ENCODE results near the gene SCUBE1.

DNA sequence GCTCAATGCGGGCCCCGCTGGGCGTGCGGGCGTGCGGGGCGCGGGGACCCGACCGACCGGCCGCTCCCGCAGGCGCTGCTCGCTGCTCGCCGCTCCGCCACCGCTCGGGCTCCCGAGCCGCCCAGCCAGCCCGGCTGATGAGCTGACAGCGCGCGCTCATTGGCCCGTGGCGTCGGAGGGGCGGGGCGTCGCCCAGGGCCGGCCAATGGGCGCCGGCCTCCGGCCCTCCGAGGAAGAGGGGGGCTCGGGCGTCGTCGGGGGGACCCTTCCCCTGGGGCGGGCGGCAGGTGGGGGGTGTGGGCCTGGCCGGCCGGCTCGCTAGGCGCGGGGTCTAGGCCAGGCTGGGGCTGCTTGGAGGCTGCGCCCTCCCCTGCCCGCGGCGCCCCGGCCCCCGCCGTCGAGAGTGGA, at the start of gene SCUBE1:
- TF ChIP-seq POLR2AphosphoS5 (IDR thresholded peaks at IDR 0.05; ENCODE audit: low read depth, low read length) (no peak), RCOR1 (IDR thresholded peaks at IDR 0.05; ENCODE audit: low read length) (no peak), TAF1 (IDR thresholded peaks at IDR 0.05; ENCODE audit: borderline replicate concordance, low read depth, low read length) (no peak), FOXJ3 (CRISPR knock-in tag; IDR thresholded peaks at IDR 0.05) (no peak), NRF1 (IDR thresholded peaks at IDR 0.05; ENCODE audit: low read depth, low read length) (no peak), YY1 (IDR thresholded peaks at IDR 0.05; ENCODE audit: low read depth) (no peak), RFX5 (IDR thresholded peaks at IDR 0.05; ENCODE audit: low read length) (no peak), FOSL2 (IDR thresholded peaks at IDR 0.05; ENCODE audit: borderline replicate concordance, low read depth) (no peak), MXI1 (IDR thresholded peaks at IDR 0.05; ENCODE audit: low read depth, low read length) (no peak)
- TF ChIP-seq, protein P1, sequence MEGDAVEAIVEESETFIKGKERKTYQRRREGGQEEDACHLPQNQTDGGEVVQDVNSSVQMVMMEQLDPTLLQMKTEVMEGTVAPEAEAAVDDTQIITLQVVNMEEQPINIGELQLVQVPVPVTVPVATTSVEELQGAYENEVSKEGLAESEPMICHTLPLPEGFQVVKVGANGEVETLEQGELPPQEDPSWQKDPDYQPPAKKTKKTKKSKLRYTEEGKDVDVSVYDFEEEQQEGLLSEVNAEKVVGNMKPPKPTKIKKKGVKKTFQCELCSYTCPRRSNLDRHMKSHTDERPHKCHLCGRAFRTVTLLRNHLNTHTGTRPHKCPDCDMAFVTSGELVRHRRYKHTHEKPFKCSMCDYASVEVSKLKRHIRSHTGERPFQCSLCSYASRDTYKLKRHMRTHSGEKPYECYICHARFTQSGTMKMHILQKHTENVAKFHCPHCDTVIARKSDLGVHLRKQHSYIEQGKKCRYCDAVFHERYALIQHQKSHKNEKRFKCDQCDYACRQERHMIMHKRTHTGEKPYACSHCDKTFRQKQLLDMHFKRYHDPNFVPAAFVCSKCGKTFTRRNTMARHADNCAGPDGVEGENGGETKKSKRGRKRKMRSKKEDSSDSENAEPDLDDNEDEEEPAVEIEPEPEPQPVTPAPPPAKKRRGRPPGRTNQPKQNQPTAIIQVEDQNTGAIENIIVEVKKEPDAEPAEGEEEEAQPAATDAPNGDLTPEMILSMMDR (IDR thresholded peaks at IDR 0.05), result no peak
- TF ChIP-seq, protein P2, sequence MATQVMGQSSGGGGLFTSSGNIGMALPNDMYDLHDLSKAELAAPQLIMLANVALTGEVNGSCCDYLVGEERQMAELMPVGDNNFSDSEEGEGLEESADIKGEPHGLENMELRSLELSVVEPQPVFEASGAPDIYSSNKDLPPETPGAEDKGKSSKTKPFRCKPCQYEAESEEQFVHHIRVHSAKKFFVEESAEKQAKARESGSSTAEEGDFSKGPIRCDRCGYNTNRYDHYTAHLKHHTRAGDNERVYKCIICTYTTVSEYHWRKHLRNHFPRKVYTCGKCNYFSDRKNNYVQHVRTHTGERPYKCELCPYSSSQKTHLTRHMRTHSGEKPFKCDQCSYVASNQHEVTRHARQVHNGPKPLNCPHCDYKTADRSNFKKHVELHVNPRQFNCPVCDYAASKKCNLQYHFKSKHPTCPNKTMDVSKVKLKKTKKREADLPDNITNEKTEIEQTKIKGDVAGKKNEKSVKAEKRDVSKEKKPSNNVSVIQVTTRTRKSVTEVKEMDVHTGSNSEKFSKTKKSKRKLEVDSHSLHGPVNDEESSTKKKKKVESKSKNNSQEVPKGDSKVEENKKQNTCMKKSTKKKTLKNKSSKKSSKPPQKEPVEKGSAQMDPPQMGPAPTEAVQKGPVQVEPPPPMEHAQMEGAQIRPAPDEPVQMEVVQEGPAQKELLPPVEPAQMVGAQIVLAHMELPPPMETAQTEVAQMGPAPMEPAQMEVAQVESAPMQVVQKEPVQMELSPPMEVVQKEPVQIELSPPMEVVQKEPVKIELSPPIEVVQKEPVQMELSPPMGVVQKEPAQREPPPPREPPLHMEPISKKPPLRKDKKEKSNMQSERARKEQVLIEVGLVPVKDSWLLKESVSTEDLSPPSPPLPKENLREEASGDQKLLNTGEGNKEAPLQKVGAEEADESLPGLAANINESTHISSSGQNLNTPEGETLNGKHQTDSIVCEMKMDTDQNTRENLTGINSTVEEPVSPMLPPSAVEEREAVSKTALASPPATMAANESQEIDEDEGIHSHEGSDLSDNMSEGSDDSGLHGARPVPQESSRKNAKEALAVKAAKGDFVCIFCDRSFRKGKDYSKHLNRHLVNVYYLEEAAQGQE (IDR thresholded peaks at IDR 0.05; ENCODE audit: low read depth, low read length), result no peak
- TF ChIP-seq, protein P3, sequence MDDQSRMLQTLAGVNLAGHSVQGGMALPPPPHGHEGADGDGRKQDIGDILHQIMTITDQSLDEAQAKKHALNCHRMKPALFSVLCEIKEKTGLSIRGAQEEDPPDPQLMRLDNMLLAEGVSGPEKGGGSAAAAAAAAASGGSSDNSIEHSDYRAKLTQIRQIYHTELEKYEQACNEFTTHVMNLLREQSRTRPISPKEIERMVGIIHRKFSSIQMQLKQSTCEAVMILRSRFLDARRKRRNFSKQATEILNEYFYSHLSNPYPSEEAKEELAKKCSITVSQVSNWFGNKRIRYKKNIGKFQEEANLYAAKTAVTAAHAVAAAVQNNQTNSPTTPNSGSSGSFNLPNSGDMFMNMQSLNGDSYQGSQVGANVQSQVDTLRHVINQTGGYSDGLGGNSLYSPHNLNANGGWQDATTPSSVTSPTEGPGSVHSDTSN (IDR thresholded peaks at IDR 0.05), result no peak

All from SK-N-SH (cell line).